Measurements from ENCODE around the gene CCDC81.
"Not testable (repeated sequence)": the region's sequence is repeated elsewhere in the genome, so short reads cannot be mapped to it uniquely, and the experiment has no call there.

The CCDC81 gene

GRCh38 chr11:86388198-86388597, 13.5 kb downstream of the CCDC81 start:
- no peak for DNase-seq

- DNase-seq: no peak
These were observed 15.8 kb downstream of the CCDC81 start for GRCh38 chr11:86390487-86390886.

- DNase-seq: no peak
These were observed 20.4 kb downstream of the CCDC81 start for GRCh38 chr11:86395061-86395551.

GRCh38 chr11:86396396-86396795, 21.7 kb downstream of the CCDC81 start:
- no peak for DNase-seq

GRCh38 chr11:86397351-86397750, 22.7 kb downstream of the CCDC81 start:
- no peak for DNase-seq

- no peak for DNase-seq
These were observed 23.4 kb downstream of the CCDC81 start for GRCh38 chr11:86398106-86398505.

GRCh38 chr11:86403458-86403857, 28.8 kb downstream of the CCDC81 start:
- DNase-seq: no peak

- no peak for DNase-seq
These were observed 34.2 kb downstream of the CCDC81 start for GRCh38 chr11:86408845-86409244.

- no peak for DNase-seq
These were observed 39.3 kb downstream of the CCDC81 start for GRCh38 chr11:86414032-86414431.

- DNase-seq: no peak
These were observed 40.3 kb downstream of the CCDC81 start for GRCh38 chr11:86415026-86415425.

- DNase-seq: no peak
These were observed 41.8 kb downstream of the CCDC81 start for GRCh38 chr11:86416494-86416893.

- DNase-seq: not testable (repeated sequence)
These were observed 42.3 kb downstream of the CCDC81 start for GRCh38 chr11:86416951-86417350.

GRCh38 chr11:86418106-86418505, 43.4 kb downstream of the CCDC81 start:
- no peak for DNase-seq

- DNase-seq: no peak
These were observed 43.8 kb downstream of the CCDC81 start for GRCh38 chr11:86418513-86418912.

- peak in 1 of 2 experiments; percentile 21 for DNase-seq
These were observed 44.2 kb downstream of the CCDC81 start for GRCh38 chr11:86418917-86419316.

GRCh38 chr11:86421946-86422345, 47.3 kb downstream of the CCDC81 start:
- no peak for DNase-seq

GRCh38 chr11:86422371-86422770, 47.7 kb downstream of the CCDC81 start:
- no peak for DNase-seq

- DNase-seq: not testable (repeated sequence)
These were observed 48.8 kb downstream of the CCDC81 start for GRCh38 chr11:86423488-86423887.

GRCh38 chr11:86427441-86427840, 52.8 kb downstream of the CCDC81 start:
- no peak for DNase-seq

- DNase-seq: no peak
These were observed 56.6 kb downstream of the CCDC81 start for GRCh38 chr11:86431258-86431657.

GRCh38 chr11:86433361-86434095, 58.8 kb downstream of the CCDC81 start:
- DNase-seq: not testable (repeated sequence)

GRCh38 chr11:86435711-86436110, 61.0 kb downstream of the CCDC81 start:
- DNase-seq: no peak

- DNase-seq: no peak
These were observed 64.0 kb downstream of the CCDC81 start for GRCh38 chr11:86438685-86439084.

GRCh38 chr11:86440305-86440716, 65.6 kb downstream of the CCDC81 start:
- no peak for DNase-seq

- DNase-seq: no peak
These were observed 66.2 kb downstream of the CCDC81 start for GRCh38 chr11:86440843-86441242.
